B cell (primary cell): ENCODE results near the gene TRPV5.

Experiments
- EZH2 ChIP-seq: IDR thresholded peaks from 2 replicates; pipeline ENCODE4 v1.6.1; 2012; ENCODE audit warnings: borderline replicate concordance, low read depth, mild to moderate bottlenecking, moderate library complexity, low read length; ENCODE audit not compliant: insufficient read depth, poor library complexity, severe bottlenecking
- TF ChIP-seq, protein P1 (sequence below): fragments of 200-600 bp; IDR thresholded peaks from one replicate; pipeline ENCODE4 v1.8.0; 2022; ENCODE audit warnings: antibody characterized with exemption, mild to moderate bottlenecking

DNA sequence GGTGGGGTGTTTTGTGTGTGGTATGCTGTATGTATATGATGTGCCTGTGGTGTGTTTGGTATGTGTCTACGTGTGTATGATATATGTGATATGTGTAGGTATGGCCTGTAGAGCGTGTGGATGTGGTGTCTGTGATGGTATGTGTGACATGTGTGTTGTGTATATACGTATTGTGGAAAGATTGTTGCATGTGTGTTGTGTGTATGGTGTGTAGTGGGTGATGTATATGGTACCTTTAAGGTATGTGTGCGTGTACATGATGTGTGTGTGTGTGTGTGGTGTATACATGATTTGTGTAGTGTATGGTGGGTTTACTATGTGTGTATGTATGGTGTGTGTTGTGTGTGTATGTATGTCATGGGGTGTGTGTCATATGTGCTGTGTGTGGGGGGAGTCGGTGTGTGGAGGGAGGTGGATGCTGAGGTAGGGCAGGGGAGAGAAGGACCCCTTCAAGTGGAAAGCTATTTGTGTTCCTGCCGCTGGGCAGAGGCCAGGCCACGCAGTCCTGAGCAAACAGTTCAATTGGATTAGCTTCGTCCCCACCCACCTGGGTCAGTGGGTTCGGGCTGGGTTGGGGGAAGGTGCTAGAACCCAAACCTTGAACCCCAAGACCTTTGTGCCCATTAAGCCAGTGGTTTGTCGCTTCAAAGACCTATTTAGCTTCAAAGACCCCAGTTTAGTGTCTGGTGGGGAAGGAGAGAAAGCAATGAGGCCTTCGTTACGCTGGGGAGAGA is 46.1 kb downstream of the TRPV5 start:
- no peak for TF ChIP-seq EZH2
- TF ChIP-seq, protein P1, sequence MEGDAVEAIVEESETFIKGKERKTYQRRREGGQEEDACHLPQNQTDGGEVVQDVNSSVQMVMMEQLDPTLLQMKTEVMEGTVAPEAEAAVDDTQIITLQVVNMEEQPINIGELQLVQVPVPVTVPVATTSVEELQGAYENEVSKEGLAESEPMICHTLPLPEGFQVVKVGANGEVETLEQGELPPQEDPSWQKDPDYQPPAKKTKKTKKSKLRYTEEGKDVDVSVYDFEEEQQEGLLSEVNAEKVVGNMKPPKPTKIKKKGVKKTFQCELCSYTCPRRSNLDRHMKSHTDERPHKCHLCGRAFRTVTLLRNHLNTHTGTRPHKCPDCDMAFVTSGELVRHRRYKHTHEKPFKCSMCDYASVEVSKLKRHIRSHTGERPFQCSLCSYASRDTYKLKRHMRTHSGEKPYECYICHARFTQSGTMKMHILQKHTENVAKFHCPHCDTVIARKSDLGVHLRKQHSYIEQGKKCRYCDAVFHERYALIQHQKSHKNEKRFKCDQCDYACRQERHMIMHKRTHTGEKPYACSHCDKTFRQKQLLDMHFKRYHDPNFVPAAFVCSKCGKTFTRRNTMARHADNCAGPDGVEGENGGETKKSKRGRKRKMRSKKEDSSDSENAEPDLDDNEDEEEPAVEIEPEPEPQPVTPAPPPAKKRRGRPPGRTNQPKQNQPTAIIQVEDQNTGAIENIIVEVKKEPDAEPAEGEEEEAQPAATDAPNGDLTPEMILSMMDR: no peak
